GM12892 (cell line): ENCODE data around the gene HEMK1.

Experiments used
- POLR2A ChIP-seq: IDR thresholded peaks from 2 replicates; pipeline ENCODE4 v1.6.1; 2011; ENCODE audit warnings: low read depth, low read length, control low read depth
- TAF1 ChIP-seq: IDR thresholded peaks from 2 replicates; pipeline ENCODE4 v1.6.1; 2011; ENCODE audit warnings: low read depth, mild to moderate bottlenecking, control low read depth, low read length, borderline replicate concordance

GRCh38 chr3:50575372-50575771 lies 6.0 kb downstream of the HEMK1 start:
- TF ChIP-seq POLR2A = no peak
- TF ChIP-seq TAF1 = no peak
